Upper lobe of left lung (tissue), 4 donors: ENCODE measurements around the gene TRIM73.
"Not testable (repeated sequence)": the region's sequence is repeated elsewhere in the genome, so short reads cannot be mapped to it uniquely, and the experiment has no call there.

Source experiments
- EP300 ChIP-seq, 4 donors: sonication (generic); formaldehyde crosslinking; IDR thresholded peaks; one replicate each; pipeline ENCODE4 v1.5.1; 2017; ENCODE audit warnings: antibody characterized with exemption in 4 of 4, control low read depth in 2 of 4
- POLR2A ChIP-seq, 4 donors: fragments of 450-650 bp; IDR thresholded peaks; one replicate each; pipeline ENCODE4 v1.5.1; 2016 to 2017; ENCODE audit warnings: antibody characterized with exemption in 4 of 4, mild to moderate bottlenecking in 2 of 4
- POLR2AphosphoS5 ChIP-seq, 2 donors: sonication (generic); formaldehyde crosslinking; IDR thresholded peaks; one replicate each; pipeline ENCODE4 v1.5.1; 2017; ENCODE audit warnings: antibody characterized with exemption in 2 of 2
- TF ChIP-seq, protein P1 (sequence below), 6 experiments: fragments of 450-650 bp in 4 of 6; fragments of 200-600 bp in 2 of 6; sonication (generic) in 2 of 6; IDR thresholded peaks; one replicate each; pipeline ENCODE4 v1.5.1; 2016 to 2019; ENCODE audit warnings: antibody characterized with exemption in 6 of 6

DNA sequence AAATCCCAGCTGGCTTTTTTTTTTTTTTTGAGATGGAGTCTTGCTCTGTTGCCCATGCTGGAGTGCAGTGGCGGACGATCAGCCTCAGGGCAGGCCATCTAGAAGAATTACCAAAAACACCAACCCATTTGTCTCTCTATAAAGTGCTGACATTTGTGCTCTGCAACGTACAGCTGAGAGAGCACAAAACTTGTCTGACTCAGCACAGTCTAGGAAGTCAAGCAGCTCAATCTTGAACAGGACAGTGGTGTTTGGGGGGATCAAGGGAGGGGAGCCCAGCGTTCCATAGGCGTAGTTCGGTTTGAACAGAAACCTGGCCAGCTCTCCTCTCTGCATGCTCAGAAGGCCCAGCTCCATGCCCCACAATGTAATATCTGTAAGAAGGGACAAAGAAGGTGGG, 2.2 kb upstream of the TRIM73 start:
- TF ChIP-seq, protein P1, sequence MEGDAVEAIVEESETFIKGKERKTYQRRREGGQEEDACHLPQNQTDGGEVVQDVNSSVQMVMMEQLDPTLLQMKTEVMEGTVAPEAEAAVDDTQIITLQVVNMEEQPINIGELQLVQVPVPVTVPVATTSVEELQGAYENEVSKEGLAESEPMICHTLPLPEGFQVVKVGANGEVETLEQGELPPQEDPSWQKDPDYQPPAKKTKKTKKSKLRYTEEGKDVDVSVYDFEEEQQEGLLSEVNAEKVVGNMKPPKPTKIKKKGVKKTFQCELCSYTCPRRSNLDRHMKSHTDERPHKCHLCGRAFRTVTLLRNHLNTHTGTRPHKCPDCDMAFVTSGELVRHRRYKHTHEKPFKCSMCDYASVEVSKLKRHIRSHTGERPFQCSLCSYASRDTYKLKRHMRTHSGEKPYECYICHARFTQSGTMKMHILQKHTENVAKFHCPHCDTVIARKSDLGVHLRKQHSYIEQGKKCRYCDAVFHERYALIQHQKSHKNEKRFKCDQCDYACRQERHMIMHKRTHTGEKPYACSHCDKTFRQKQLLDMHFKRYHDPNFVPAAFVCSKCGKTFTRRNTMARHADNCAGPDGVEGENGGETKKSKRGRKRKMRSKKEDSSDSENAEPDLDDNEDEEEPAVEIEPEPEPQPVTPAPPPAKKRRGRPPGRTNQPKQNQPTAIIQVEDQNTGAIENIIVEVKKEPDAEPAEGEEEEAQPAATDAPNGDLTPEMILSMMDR (IDR thresholded peaks at IDR 0.05), result not testable (repeated sequence)
- not testable (repeated sequence) for TF ChIP-seq POLR2AphosphoS5, EP300, POLR2A (IDR thresholded peaks at IDR 0.05)
